ENCODE measurements around the gene HIBCH.
"Not testable (repeated sequence)": the region's sequence is repeated elsewhere in the genome, so short reads cannot be mapped to it uniquely, and the experiment has no call there.

The HIBCH gene

DNA sequence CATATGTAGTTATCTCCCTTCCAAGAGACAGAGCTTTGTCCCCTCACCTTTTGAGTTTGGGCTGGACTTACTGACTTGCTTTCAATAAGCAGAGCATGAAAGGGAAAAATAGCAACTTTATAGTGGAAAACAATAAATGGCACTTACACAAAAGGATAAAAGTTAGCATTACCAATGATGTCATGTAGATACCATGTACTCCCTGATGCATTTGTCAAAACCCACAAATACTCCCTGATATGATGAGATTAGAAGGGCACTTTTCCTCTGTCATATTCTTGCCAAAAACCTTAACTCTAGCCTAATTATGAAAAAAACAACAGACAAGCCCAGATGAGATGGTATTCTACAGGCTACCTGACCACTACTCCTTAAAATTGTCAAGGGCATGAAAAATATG lies 16.0 kb downstream of the HIBCH start:
- no peak for DNase-seq

DNA sequence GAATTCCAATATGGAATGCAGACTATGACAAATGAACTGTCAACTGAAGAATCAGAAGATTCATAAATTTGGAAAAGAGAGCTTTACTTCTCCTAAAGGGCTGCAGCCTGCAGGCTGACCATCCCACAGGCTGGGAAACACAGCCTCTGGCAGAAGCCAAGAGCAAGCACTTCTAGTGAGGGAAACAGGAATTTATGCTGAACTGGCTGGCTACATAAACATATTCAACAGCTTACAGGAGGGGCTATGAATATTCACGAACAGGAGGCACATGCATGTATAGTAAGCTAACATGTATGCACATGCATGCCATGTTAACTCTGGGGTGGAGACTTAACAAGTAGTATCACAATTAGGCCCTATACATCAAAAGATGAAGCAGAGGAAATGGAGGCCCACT lies 17.6 kb downstream of the HIBCH start:
- no peak for DNase-seq

- DNase-seq, result no peak
Measured at GRCh38 chr2:190301032-190301431, 18.6 kb downstream of the HIBCH start.

GRCh38 chr2:190297880-190298279 lies 21.7 kb downstream of the HIBCH start:
- not testable (repeated sequence) for DNase-seq

DNA sequence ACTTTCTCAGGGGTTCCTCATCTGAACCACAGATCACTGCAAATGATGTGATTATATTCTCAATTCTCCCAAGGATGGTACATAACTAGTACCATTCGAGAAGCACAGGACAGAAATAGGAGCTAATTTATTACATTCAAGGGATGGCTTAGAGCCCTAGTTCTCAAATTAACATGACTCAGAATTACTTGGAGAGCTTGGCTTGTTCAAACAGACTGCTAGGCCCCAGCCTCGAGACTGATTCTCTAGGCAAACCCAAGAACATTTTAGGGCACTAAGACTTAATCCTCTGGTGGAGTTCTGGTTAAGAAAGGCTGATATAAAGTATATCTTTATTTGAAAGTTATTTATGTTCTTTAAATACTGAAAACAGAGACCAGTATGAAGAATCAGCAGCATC lies 35.8 kb downstream of the HIBCH start:
- DNase-seq, result no peak

DNA sequence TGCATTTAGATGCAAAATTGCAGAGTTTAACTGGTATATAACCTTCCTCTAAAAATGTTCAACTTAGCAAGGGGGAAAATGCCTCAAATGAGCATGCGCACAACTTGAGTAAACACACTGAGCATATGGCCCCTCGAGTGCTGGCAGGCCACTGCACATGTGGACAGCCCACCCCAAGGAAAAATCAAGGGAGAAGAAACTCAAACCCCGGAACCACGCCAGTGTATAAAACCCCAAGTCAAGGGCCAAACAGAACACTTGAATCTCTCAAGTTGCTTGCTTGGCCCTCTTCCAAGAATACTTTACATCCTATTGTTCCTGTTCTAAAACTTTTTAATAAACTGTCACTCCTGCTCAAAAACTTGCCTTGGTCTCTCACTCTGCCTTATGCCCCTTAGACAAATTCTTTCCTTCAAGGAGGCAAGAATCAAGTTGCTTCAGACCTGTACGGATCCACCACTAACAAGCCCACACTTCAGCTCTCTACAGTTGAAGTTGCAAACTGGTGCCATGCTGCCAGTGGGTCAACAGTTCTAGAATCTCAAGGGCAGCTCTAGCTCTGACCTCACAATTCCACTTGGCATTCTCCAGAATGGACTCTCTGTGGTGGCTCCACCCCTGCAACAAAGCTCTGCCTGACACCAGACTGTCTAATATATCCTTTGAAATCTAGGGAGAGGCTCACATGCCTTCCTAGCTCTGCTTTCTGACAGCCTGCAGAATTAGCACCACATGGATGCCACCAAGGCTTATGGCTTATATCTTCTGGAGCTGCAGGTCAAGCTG lies 38.9 kb downstream of the HIBCH start:
- DNase-seq, result no peak

DNA sequence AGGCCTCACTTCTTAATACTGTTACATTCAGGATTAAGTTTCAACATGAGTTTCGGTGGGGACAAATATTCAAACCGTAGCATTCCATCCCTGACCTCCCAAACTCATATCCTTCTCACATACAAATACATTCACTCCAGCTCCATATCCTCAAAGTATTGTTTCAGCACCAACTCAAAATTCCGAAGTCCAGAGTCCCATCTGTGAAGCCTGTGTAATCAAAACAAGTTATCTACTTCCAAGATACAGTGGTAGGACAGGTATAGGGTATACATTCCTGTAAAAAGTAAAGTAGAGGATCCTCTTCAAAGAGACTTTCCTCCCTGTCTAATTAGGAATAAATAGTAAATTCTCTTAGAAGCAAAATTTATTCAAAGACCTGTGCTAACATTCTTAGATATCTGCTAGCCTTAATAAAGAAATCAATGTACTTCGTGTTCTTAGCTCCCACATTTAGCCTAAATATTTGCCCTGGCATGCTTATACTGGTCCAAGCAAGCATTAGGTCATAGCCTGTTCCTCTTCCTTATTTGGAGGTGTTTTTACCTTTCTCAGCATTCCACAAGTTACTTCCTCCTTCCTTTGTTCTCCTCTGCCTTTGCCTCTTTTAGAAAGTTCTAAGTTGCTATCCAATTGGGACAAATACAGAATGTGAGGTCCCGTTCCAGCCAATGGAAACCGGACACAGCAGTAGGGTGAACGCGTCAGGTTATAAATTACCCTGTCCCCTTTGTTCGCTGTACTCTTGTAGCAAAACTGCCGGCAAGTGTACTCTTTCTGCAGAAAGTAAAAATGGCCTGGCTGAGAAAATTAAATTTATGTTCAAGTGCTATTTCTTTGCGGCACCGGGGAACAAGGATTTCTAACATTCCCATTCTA lies 40.1 kb downstream of the HIBCH start:
- DNase-seq, result not testable (repeated sequence)

- DNase-seq, result peak; percentile 64 to 73
Measured at GRCh38 chr2:190277234-190278112, 42.2 kb downstream of the HIBCH start.

- DNase-seq, result no peak
Measured at GRCh38 chr2:190272457-190272842, 47.2 kb downstream of the HIBCH start.

GRCh38 chr2:190271783-190272456 lies 47.7 kb downstream of the HIBCH start:
- DNase-seq, result no peak

DNA sequence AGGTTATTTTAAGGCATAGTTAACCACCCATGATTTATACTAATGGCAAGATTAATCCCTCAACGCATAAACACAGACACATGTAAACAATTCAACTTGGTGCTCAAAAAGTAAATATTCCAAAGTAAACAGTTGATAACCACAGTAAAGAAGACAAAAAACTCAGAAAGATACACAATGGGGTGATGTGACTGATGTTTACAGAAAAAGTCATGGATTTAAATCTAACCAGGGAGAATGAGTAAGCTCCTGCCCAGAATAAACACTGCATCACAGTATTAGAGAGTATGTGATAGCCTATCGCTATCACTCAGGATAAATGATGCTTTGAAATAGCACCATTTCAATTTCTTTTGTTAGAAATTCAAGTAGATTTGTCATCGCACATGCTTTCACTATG lies 49.3 kb downstream of the HIBCH start:
- DNase-seq, result no peak

DNA sequence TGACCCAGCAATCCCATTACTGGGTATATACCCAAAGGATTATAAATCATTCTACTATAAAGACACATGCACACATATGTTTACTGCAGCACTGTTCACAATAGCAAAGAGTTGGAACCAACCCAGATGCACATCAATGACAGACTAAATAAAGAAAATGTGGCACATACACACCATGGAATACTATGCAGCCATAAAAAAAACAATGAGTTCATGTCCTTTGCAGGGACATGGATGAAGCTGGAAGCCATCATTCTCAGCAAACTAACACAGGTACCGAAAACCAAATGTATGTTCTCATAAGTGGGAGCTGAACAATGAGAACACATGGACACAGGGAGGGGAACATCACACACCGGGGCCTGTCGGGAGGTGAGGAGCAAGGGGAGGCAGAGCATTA lies 49.9 kb downstream of the HIBCH start:
- not testable (repeated sequence) for DNase-seq

DNA sequence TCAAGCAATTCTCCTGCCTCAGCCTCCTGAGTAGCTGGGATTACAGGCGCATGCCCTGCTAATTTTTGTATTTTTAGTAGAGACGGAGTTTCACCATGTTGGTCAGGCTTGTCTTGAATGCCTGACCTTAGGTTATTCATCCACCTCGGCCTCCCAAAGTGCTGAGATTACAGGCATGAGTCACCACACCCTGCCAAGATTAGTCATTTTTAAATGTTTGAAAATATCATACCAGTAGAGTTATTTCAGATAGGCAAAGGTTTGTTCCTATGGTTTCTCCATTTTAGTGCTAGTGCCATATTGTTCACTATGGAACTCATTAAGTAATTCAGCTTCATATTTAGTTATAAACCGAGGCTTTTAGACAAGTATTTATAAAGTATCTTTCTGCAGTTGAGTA lies 52.3 kb downstream of the HIBCH start:
- DNase-seq, result no peak

DNA sequence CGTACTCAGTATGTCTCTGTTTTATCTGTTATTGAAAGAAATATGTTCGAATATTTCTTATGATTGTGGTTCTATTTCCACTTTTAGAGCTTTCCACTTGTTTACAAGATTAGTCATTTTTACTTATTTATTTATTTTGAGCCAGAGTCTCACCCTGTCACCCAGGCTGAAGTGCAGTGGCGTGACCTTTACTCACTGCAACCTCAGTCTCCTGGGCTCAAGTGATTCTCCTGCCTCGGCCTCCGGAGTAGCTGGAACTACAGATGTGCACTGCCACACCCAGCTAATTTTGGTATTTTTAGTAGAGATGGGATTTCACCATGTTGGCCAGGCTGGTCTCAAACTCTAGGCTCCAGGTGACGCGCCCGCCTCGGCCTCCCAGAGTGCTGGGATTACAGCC lies 53.3 kb downstream of the HIBCH start:
- no peak for DNase-seq

DNA sequence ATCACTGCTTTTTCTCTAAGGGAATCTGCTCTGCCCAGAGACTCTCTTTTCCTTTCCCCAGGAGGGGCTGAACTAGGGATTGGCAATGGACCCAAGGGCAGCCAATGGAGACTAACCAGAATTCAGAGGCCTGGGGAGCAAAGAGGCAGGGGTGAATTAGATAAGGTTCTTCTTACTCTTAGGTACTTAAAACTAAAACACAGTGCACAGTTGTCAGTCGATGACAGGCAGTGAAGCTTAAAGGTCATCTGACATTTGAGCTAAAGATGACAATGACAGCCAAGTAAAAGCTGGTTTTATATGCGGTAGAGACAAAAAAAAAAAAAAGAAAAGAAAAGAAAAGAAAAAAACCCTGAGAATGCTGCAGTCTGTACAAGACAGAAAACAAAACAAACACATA lies 57.8 kb downstream of the HIBCH start:
- DNase-seq, result no peak

DNA sequence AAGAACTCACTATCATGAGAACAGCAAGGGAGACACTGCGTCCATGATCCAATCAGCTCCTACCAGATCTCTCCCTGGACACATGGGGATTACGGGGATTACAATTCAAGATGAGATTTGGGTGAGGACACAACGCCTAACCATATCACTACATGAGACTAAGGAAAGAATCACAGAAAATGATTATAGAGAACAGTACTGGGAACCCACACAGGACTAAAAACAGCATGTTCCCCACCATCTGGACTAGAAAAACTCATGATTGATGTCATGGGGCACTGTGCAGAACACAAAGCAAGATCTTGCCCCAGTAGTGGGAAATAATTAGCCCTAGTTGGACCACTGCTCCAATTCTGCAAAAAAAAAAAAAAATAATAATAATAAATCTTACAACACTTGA lies 63.5 kb downstream of the HIBCH start:
- no peak for DNase-seq

DNA sequence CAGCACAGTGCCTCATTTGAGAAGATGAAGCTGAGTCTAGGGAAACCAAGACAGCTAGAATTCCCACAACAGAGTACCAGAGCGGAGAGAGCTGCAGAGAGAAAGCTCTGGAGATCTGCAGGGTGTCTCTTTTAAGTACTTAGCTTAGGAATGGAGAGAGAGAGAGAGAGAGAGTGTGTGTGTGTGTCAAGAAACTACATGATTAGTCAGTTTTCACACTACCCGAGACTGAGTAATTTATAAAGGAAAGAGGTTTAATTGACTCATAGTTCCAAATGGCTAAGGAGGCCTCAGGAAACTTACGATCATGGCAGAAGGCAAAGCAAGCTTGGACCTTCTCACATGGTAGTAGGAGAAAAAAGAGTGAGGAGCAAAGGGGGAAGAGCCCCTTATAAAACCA lies 64.0 kb downstream of the HIBCH start:
- no peak for DNase-seq

DNA sequence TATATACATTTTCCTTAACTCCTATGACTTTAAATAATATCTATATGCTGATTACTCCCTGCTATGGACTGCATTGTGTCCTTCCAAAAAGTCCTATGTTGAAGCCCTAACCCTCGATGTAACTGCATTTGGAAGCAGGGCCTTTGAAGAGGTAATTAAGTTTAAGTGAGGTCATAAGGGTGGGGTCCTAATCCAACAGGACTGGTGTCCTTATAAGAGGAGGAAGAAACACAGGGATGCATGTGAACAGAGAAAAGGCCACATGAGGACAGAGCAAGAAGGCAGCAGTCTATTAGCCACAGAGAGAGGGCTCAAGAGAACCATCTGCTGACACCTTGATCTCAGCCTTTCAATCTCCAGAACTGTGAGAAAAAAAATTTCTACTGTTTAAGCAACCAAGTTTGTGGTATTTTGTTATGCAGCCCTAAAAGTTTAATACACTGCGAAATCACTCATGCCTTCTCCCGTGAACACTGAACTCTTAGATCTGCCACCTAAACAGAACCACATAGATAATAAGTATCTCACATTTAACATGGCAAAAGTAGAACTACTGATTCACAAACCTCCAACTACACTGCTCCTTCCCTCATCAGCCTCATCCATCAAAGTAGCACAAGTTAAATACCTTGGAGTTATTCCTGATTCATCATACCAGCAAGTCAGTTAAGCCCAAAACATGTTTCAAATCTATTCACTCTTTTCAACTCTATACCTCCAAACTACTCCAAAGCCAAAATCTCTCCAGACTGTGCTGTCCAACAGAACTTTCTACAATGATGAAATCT lies 65.4 kb downstream of the HIBCH start:
- DNase-seq, result no peak

DNA sequence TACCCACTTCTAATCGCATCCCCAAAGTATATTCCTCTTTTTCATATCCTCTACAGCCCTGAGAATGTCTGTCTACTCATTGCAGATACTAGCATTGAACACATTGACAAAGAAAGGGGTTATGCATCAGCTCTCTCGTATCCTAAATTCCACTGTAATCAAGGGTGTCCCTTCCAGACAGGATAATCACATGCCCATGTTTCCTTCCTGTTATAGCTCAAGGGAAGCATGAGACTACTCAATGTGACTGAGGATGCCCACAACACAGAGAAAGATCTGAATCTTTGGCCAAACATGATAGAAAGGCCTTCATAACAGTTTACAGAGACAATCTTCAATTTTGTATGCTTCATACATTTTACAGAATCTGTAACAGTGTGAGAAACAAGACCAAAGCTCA lies 69.2 kb downstream of the HIBCH start:
- DNase-seq, result no peak

DNA sequence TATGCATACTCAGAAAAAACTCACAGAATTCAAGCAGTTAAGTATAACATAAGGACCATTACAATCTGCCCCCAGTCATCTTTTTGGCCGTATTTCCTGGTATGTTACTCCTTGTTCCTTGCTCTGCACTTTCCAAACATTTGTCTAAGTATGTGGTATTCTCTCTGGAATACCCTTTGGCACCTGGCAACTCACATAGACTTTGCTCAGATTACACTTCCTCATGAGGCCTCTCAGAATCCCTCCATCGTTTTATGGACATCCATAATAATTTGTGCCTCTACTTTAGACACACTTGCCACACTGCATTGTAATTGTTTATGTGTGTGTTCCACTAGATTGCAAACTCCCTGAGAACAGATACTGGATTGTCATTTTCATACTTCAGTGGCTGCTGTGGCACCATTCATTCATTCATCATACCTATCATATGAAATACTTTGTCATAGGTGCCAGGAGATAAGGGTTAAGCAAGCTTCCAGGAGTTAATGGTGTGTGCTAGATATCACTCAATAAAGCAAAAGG lies 84.0 kb downstream of the HIBCH start:
- DNase-seq, result no peak

- no peak for DNase-seq
Measured at GRCh38 chr2:190235101-190235500, 84.5 kb downstream of the HIBCH start.

- DNase-seq, result not testable (repeated sequence)
Measured at GRCh38 chr2:190223989-190224388, 95.6 kb downstream of the HIBCH start.
